D721Med (cell line): ENCODE results near the gene PCOLCE2.
"Not testable (repeated sequence)": the region's sequence is repeated elsewhere in the genome, so short reads cannot be mapped to it uniquely, and the experiment has no call there.

Source experiments
- DNase-seq: peaks from one replicate; pipeline ENCODE4 v3.0.0; 2011; ENCODE audit warnings: low spot score; ENCODE audit not compliant: insufficient read length
- FAIRE-seq: peaks from 2 replicates; lab custom pipeline; 2011; peaks lifted over from hg19 to GRCh38; lab: Jason Lieb, UNC
- CTCF ChIP-seq: IDR thresholded peaks from 2 replicates; pipeline ENCODE4 v1.5.1; 2012; ENCODE audit warnings: mild to moderate bottlenecking, control low read depth; ENCODE audit not compliant: insufficient read depth; ENCODE audit errors: missing control alignments

PCOLCE2 gene

GRCh38 chr3:142881445-142882224, 7.2 kb downstream of the PCOLCE2 start:
- no peak for TF ChIP-seq CTCF
- DNase-seq, result no peak
- no peak for FAIRE-seq

- no peak for TF ChIP-seq CTCF
- no peak for FAIRE-seq
- DNase-seq, result no peak
These were observed 10.1 kb downstream of the PCOLCE2 start for GRCh38 chr3:142878649-142879300.

- FAIRE-seq (no peak), DNase-seq (no peak)
- TF ChIP-seq CTCF, result no peak
These were observed 12.5 kb downstream of the PCOLCE2 start for GRCh38 chr3:142876417-142876816.

GRCh38 chr3:142875583-142876207, 13.2 kb downstream of the PCOLCE2 start:
- DNase-seq (no peak), FAIRE-seq (no peak)

GRCh38 chr3:142875099-142875498, 13.8 kb downstream of the PCOLCE2 start:
- no peak for FAIRE-seq
- no peak for TF ChIP-seq CTCF

More at GRCh38 chr3:142875583-142876207, 13.2 kb downstream of the PCOLCE2 start:
- TF ChIP-seq CTCF, result no peak

GRCh38 chr3:142868382-142868781, 20.5 kb downstream of the PCOLCE2 start:
- not testable (repeated sequence) for FAIRE-seq, DNase-seq

More at GRCh38 chr3:142875099-142875498, 13.8 kb downstream of the PCOLCE2 start:
- no peak for DNase-seq

GRCh38 chr3:142866841-142867631, 21.8 kb downstream of the PCOLCE2 start:
- FAIRE-seq (peak; percentile 51), DNase-seq (no peak)
- no peak for TF ChIP-seq CTCF
